HepG2 (cell line): ENCODE data around the gene MEF2D.

ENCODE experiments used
- CBX5 ChIP-seq: sonication (generic); formaldehyde crosslinking; IDR thresholded peaks from 2 replicates; pipeline ENCODE4 v1.4.0; 2020; ENCODE audit warnings: missing genetic modification reagents, borderline replicate concordance
- CREB1 ChIP-seq, 2 experiments: fragments of 450-650 bp in 1 of 2; IDR thresholded peaks; 2 replicates each; pipeline ENCODE4 v1.6.1; 2016 to 2017; ENCODE audit warnings: control low read depth in 1 of 2, mild to moderate bottlenecking in 1 of 2, missing compliant biosample characterization in 1 of 2, missing genetic modification characterization in 1 of 2
- HDAC6 ChIP-seq: fragments of 200-600 bp; sonication (generic); IDR thresholded peaks from 2 replicates; pipeline ENCODE4 v1.7.0; 2017; ENCODE audit warnings: mild to moderate bottlenecking, antibody characterized with exemption, low read length, low read depth
- IRX3 ChIP-seq: sonication (generic); formaldehyde crosslinking; IDR thresholded peaks from 2 replicates; pipeline ENCODE4 v1.8.1; 2023; ENCODE audit warnings: mild to moderate bottlenecking, low read depth, missing genetic modification reagents, borderline replicate concordance
- YY1 ChIP-seq: IDR thresholded peaks from 2 replicates; pipeline ENCODE4 v1.6.1; 2011; ENCODE audit warnings: low read length, low read depth, moderate library complexity, mild to moderate bottlenecking; ENCODE audit not compliant: insufficient read depth, insufficient replicate concordance
- ZNF468 ChIP-seq: sonication (generic); formaldehyde crosslinking; IDR thresholded peaks from 2 replicates; pipeline ENCODE4 v1.8.0; 2022; ENCODE audit warnings: mild to moderate bottlenecking, moderate library complexity, missing genetic modification reagents
- TF ChIP-seq, protein P1 (sequence below): sonication (generic); formaldehyde crosslinking; IDR thresholded peaks from 2 replicates; pipeline ENCODE4 v1.5.0; 2020; ENCODE audit warnings: mild to moderate bottlenecking, missing genetic modification reagents, moderate library complexity
- TF ChIP-seq, protein P2 (sequence below): IDR thresholded peaks from 2 replicates; pipeline ENCODE4 v1.6.1; 2016
- TF ChIP-seq, protein P3 (sequence below): sonication (generic); formaldehyde crosslinking; IDR thresholded peaks from 2 replicates; pipeline ENCODE4 v1.4.0; 2020; ENCODE audit warnings: missing genetic modification reagents, borderline replicate concordance

DNA sequence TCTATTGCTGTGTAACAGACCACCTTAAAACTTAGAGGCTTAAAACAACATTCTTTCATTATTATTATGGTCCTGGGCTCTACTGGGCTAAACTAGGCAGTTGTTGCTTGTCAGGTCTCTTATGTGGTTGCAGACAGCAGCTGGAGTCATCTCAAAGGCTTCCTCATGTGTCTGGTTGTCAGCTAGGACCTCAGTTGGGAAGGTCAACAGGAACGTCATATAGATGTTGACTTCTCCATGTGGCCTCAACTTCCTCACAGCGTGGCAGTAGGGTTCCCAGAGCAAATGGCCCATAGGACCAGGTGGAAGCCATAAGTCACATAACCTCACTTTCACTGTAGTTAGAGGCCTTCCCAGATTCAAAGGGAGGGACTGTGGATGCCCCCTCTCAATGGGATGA lies 15.4 kb upstream of the MEF2D start:
- TF ChIP-seq, protein P1, sequence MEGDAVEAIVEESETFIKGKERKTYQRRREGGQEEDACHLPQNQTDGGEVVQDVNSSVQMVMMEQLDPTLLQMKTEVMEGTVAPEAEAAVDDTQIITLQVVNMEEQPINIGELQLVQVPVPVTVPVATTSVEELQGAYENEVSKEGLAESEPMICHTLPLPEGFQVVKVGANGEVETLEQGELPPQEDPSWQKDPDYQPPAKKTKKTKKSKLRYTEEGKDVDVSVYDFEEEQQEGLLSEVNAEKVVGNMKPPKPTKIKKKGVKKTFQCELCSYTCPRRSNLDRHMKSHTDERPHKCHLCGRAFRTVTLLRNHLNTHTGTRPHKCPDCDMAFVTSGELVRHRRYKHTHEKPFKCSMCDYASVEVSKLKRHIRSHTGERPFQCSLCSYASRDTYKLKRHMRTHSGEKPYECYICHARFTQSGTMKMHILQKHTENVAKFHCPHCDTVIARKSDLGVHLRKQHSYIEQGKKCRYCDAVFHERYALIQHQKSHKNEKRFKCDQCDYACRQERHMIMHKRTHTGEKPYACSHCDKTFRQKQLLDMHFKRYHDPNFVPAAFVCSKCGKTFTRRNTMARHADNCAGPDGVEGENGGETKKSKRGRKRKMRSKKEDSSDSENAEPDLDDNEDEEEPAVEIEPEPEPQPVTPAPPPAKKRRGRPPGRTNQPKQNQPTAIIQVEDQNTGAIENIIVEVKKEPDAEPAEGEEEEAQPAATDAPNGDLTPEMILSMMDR (CRISPR knock-in tag): no peak
- TF ChIP-seq CREB1 (IDR thresholded peaks at IDR 0.05): no peak
- no peak for TF ChIP-seq CREB1 (CRISPR knock-in tag; IDR thresholded peaks at IDR 0.05)
- no peak for TF ChIP-seq ZNF468
- TF ChIP-seq, protein P2, sequence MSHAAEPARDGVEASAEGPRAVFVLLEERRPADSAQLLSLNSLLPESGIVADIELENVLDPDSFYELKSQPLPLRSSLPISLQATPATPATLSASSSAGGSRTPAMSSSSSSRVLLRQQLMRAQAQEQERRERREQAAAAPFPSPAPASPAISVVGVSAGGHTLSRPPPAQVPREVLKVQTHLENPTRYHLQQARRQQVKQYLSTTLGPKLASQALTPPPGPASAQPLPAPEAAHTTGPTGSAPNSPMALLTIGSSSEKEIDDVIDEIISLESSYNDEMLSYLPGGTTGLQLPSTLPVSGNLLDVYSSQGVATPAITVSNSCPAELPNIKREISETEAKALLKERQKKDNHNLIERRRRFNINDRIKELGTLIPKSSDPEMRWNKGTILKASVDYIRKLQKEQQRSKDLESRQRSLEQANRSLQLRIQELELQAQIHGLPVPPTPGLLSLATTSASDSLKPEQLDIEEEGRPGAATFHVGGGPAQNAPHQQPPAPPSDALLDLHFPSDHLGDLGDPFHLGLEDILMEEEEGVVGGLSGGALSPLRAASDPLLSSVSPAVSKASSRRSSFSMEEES: no peak
- no peak for TF ChIP-seq YY1
- TF ChIP-seq IRX3 (CRISPR knock-in tag): no peak
- TF ChIP-seq, protein P3, sequence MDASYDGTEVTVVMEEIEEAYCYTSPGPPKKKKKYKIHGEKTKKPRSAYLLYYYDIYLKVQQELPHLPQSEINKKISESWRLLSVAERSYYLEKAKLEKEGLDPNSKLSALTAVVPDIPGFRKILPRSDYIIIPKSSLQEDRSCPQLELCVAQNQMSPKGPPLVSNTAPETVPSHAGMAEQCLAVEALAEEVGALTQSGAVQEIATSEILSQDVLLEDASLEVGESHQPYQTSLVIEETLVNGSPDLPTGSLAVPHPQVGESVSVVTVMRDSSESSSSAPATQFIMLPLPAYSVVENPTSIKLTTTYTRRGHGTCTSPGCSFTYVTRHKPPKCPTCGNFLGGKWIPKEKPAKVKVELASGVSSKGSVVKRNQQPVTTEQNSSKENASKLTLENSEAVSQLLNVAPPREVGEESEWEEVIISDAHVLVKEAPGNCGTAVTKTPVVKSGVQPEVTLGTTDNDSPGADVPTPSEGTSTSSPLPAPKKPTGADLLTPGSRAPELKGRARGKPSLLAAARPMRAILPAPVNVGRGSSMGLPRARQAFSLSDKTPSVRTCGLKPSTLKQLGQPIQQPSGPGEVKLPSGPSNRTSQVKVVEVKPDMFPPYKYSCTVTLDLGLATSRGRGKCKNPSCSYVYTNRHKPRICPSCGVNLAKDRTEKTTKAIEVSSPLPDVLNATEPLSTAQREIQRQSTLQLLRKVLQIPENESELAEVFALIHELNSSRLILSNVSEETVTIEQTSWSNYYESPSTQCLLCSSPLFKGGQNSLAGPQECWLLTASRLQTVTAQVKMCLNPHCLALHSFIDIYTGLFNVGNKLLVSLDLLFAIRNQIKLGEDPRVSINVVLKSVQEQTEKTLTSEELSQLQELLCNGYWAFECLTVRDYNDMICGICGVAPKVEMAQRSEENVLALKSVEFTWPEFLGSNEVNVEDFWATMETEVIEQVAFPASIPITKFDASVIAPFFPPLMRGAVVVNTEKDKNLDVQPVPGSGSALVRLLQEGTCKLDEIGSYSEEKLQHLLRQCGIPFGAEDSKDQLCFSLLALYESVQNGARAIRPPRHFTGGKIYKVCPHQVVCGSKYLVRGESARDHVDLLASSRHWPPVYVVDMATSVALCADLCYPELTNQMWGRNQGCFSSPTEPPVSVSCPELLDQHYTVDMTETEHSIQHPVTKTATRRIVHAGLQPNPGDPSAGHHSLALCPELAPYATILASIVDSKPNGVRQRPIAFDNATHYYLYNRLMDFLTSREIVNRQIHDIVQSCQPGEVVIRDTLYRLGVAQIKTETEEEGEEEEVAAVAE (CRISPR knock-in tag): no peak
- TF ChIP-seq HDAC6: no peak
- no peak for TF ChIP-seq CBX5 (CRISPR knock-in tag)
